Ovary (tissue), 3 donors: ENCODE data around the gene GP1BA.

Experiments
- CTCF ChIP-seq, 3 donors: fragments of 450-650 bp in 2 of 3; fragments of 200-600 bp in 1 of 3; IDR thresholded peaks; one replicate each; pipeline versions ENCODE4 v1.5.1 to v1.8.0; 2016 to 2022; ENCODE audit warnings: antibody characterized with exemption in 3 of 3, mild to moderate bottlenecking in 1 of 3
- EP300 ChIP-seq: sonication (generic); formaldehyde crosslinking; IDR thresholded peaks from one replicate; pipeline ENCODE4 v1.6.1; 2017; ENCODE audit warnings: antibody characterized with exemption
- POLR2A ChIP-seq: fragments of 450-650 bp; IDR thresholded peaks from one replicate; pipeline ENCODE4 v1.6.1; 2017; ENCODE audit warnings: antibody characterized with exemption, mild to moderate bottlenecking, moderate library complexity
- donor health status: DM: no; HTN: no; CAD: no.

GRCh38 chr17:4944554-4945175 is 12.6 kb downstream of the GP1BA start:
- TF ChIP-seq CTCF (IDR thresholded peaks at IDR 0.05) (no peak), EP300 (no peak), POLR2A (no peak)
